HG03175 (cell line): ENCODE results near the gene PPARA.
"Not testable (repeated sequence)": the region's sequence is repeated elsewhere in the genome, so short reads cannot be mapped to it uniquely, and the experiment has no call there.

ENCODE experiments used
- ATAC-seq: cut with Tn5 transposase; IDR thresholded peaks from one replicate; pipeline ENCODE4 v1.9.1; 2021; ENCODE audit warnings: mild to moderate bottlenecking, moderate library complexity; ENCODE audit not compliant: unreplicated experiment

The PPARA gene

DNA sequence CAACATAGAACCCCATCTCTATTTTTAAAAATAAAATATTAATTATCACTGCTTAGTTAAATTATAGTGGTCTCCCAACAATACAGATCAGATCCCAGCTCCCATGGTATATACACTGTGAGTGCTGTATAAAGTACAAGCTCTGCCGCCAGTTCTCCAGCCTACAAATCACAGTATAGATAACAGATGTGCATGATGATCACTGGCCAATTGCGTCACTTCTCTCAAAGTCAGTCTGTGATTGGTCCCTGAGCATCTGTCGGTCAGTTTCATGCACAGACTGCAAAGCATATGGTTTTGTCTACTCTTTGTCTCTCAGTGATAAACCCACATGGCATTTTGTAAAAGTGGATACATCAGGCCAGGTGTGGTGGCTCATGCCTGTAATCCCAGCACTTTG, 15.7 kb downstream of the PPARA start:
- ATAC-seq = no peak

- ATAC-seq = no peak
Measured at GRCh38 chr22:46169628-46170027, 19.3 kb downstream of the PPARA start.

GRCh38 chr22:46171940-46172339, 21.6 kb downstream of the PPARA start:
- no peak for ATAC-seq

- no peak for ATAC-seq
Measured at GRCh38 chr22:46172522-46173110, 22.3 kb downstream of the PPARA start.

GRCh38 chr22:46173152-46173551, 22.8 kb downstream of the PPARA start:
- ATAC-seq = no peak

DNA sequence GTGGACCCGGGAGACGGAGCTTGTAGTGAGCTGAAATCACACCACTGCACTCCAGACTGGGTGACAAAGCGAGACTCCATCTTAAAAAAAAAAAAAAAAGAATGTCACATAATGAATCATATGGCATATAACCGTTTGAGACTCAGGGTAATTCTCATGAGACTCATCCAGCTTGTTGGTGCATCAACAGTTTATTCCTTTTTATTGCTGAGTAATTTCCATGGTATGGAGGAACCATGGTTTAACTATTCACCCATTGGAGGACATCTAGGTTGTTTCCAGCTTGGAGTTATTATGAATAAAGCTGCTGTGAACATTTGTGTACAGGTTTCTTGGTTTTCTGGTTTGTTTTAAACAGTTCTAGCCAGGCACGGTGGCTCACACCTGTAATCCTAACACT, 25.3 kb downstream of the PPARA start:
- no peak for ATAC-seq

- ATAC-seq = no peak
Measured at GRCh38 chr22:46176508-46177003, 26.2 kb downstream of the PPARA start.

DNA sequence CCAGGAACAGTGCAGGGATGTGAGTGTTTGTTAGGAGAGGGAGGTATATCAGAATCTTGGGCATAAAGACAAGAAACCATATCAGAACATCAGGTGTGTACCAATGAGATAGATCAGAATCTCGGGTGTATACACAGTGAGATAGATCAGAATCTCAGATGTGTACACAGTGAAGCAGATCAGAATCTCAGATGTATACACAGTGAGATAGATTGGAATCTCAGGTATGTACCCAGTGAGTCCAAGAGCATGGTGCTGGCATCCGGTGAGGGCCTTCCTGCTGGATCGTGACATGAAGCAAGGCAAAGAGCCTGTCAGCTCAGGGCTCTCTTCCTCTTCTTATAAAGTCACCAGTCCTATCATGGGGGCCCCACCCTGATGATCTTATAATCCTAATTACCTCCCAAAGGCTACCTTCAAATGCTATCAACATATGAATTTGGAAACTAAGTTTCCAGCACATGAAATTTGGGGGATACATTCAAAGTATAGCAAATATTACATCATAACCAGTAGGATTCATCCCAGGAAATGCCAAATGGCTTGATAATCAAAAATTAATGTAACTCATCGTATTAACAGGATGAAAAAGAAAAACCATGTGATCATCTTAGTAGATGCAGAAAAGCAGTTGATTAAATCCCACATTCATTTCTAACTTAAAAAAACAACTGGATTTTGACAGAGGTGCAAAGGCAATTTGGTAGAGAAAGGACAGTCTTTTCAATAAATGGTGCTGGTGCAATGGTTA, 28.6 kb downstream of the PPARA start:
- ATAC-seq = no peak

DNA sequence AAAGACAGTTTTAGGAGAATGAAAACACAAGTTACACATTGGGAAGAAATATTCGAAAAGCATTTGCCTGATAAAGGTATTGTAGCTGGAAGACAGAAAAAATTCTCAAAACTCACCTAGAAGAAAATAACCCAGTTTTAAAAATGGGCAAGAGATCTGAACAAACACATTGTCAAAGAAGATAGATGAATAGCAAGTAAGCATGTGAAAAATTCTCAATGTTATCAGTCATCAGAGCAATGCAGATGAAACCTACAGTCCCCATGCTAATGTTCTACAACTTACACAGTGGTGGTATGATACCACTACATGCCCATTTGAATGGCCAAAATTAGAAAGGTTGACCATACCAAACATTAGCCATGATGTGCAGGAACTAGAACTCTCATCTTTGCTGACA, 29.4 kb downstream of the PPARA start:
- ATAC-seq = no peak

DNA sequence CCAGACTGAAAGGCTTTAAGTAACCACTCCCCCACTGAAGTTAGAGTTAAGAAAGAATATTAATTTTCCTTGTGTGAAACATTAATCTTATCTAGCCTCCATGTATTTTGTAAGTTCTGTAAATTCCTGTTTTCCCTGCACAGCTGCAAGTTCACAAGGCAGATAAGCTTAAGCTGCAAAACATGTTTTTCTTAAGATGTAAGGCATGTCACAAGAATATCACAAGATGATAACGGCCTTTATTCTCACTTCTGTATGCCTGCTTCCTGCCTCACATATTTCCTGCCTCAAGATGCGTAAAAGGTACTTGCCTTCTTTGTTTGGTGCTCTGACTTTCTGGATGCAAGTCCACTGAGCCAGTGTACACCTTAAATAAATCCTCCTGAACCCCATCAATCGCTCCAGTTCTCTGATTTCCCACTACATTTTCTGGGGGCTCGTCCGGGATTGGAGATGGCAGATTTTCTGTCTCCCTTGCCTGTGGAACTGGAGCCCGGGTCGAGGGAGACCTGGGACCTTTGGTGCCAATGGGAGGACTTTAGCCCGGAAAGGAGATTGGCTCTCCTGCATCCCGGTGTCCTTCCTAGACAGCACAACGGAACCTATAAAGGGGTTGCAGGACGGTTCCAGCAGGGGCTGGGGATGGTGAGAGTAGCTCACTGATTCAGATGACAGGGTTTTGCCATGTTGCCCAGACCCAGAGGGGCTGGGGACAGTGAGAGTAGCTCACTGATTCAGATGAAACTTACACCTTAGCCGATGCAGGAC, 30.2 kb downstream of the PPARA start:
- ATAC-seq = no peak

DNA sequence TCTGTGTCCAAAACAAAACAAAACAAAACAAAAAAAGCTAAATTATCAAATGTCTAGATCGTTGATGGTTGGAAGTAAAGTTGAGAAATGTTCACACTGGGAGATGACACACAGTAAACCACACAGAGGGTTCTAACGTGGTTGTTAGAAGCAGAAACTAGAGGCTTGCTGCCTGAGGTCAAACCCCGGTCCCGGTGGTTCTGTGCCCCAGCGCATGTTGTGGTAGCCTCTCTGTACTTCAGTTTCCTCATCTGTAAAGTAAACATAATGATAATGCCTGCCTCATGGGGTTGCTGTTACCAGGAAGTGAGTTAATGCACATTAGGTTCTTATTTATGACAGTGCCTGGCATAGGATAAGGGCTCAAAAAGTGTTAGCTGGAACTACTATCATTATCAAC, 33.4 kb downstream of the PPARA start:
- ATAC-seq = no peak

DNA sequence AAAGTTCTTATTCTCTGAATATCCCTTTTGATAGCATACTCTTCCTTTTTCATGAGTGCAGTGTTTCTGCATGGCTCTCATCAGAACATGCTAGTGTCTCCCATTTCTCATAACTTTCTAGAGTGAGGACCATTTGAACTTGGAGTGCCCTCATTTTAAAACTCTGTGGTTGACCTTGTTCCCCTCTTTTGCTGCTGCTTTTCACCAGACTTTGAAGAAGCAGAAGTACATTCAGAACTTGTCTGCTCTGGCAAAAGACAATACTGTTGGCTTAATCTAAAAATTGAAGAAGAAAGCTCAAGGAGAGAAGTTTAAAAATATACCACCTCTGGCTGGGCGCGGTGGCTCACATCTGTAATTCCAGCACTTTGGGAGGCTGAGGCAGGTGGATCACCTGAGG, 35.0 kb downstream of the PPARA start:
- ATAC-seq = no peak

- no peak for ATAC-seq
Measured at GRCh38 chr22:46187862-46188261, 37.5 kb downstream of the PPARA start.

DNA sequence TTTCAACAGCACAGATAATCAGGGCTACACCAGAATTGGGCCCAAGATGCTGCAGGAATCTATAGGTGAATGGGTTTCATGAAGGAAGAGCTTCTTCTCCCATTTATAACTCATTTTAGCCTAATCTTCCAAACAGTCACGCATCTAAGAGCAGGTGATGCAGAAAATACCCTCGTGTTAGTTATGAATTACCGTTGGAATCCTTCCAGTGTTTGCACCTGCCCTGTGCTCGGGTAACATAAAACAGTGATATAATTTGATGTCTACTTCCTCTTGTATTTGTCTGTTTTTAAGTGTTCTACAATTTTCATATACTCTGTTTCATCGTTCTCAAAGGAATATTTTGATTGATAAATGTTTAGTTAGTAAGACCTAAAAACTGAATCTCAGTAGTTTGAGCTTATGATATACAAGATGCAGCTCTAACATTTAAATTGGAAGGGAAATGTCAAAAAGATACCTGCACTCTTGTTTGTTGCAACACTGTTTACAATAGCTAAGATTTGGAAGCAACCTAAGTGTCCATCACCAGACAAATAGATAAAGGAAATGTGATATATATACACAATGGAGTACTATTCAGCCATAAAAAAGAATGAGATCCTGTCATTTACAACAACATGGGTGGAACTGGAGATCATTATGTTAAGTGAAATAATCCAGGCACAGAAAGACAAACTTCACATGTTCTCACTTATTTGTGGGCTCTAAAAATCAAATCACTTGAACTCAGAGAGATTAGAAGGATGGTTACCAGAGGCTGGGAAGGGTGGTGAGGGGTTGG, 42.1 kb downstream of the PPARA start:
- no peak for ATAC-seq

DNA sequence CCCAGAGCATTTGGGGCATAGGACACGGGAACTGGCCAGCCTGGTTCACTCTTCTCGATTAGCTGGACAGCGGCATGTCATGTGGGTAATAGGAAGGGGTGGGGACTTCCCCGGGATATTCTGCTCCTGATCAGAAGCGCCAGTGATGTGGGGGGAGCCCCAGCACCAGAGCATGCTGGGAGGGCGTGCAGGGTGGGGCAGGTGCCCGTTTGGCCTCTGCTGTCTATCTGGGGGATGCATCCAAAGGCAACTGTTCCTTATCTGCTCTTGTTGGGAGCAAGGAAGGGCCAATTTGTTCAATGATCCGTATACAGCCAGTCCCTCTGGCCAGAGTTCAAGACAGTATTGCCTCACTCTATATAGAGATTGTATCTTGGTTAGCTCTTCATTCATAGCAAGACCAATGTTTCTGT, 43.6 kb downstream of the PPARA start:
- no peak for ATAC-seq

DNA sequence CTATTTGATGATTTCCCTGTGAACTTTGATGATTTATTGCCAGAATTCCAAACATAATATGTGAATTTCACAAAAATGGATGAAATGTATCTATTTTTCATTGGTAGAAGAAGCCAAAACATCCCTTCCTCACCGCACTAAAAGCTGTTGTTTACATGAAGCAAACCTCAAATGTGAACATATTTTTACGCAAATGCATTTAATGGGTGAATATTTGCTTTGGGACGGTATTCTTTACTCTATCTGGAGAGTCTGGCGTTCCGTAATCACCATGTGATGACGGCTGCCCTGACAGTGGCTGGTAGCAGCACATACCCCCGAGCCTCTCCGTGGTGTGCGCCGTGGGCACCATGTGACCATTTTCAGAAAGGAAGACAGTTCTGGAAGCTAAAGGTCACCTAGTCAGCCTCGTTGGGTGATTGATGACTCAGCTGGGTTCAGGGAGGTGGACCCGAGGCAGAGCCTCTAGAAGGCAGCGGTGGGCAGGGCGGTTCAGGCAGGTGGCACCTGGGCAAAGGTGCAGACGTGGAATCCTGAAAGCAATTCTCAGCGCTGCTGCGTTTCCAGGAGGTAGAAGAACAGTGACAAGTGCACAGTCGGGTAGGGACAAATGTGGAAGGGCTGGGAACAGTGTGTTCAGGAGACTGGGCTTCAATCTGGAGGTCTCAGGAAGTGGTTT, 45.3 kb downstream of the PPARA start:
- no peak for ATAC-seq

DNA sequence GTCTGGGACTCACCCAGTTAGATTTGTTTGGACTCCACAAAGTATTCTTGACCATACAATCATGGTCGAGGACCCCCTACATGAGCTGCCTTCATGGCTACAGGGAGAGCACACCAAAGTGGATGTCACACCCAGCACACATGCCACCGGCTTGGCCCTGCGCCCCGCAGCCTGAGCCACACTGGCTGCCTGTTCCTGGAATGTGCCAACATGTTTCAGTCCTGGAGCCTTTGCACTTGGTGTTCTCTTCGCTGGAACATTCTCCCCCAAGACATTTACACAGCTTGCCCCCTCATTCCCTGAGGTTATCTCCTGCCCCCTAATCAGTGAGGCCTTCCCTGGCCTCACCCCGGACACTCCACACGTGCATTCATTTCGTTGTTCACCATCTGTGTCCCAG, 46.0 kb downstream of the PPARA start:
- no peak for ATAC-seq

DNA sequence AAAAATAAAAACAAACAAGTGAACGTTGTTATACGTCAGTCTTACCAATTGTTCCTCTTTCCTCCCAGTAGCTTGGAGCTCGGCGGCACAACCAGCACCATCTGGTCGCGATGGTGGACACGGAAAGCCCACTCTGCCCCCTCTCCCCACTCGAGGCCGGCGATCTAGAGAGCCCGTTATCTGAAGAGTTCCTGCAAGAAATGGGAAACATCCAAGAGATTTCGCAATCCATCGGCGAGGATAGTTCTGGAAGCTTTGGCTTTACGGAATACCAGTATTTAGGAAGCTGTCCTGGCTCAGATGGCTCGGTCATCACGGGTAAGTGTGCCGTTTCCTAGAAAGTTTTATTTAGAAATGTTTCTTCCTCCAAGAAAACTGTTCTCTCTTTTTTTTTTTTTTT, 47.9 kb downstream of the PPARA start:
- no peak for ATAC-seq

- ATAC-seq = not testable (repeated sequence)
Measured at GRCh38 chr22:46198806-46199205, 48.5 kb downstream of the PPARA start.

DNA sequence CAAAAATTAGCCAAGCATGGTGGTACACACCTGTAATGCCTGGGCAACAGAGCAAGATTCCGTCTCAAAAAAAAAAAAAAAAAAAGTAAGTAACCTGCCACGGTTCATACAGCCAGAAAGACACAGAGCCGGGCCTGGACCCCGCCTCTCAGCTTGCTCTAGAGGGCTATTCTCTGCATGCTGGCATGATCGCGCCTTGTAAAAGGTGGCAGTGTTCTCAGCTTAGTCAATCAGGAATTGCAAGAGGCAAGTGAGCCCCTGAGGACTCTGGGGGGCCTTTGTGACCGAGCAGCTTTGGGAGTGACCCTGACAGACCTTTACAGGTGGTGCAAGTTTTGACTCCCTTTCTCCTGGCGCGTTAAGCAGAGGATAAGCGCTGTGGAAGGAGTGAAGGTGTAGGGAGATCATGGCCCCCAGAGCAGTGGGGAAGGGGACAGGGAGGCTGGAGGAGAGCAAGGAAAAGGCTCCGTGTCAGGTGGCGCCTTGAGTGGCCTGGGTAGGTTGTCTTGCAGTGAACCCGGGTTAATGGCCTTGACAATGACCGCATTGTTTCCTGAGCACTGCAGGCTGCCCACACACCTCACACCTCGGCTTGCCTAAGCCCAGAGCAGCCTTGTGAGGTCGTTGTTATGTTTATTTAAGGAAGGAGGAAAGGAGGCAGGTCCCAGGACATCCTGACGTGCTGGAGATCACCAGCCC, 50.9 kb downstream of the PPARA start:
- no peak for ATAC-seq
